Activated CD8-positive, alpha-beta memory T cell treated with anti-CD3 and anti-CD28 coated beads for 1 hour (primary cell): ENCODE measurements around the gene SLC25A21.

ENCODE experiments used
- DNase-seq, 2 donors: peaks; one replicate each; pipeline ENCODE4 v3.0.0-alpha.2; 2020; ENCODE audit warnings: low read depth in 1 of 2; ENCODE audit errors: extremely low read depth in 1 of 2

Gene SLC25A21

GRCh38 chr14:36949371-36949770 lies 223.0 kb downstream of the SLC25A21 start:
- no peak for DNase-seq

DNA sequence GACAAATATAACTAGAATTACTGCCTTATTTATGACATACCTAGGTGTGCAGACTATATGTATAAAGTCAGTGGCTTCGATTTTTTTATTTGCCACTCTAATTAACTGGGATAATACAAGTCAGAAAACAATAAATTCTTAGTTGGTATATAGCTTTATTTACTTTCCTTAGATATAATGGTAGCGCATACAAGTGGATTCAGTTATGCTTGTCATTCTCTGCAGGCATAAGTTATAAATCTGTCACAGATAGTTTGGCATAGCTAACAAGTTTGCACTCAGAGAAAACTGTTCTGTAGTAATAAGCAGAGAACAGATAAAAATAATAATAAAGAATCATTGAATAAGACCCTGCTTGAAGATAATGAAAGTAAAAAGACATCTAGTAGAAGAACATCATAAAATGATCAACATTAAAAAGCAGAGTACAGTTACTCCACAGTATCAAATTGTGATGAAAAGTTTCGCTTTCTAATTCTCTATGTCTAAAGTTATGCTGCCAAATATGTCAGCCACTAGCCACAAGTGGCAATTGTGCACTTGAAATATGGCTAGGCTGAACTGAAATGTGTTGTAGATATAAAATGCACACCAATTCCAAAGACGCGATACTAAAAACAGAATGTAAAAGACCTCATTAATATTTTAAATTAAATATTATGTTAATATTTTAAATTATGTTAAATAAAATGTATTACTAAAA lies 224.1 kb downstream of the SLC25A21 start:
- DNase-seq: no peak

- no peak for DNase-seq
Measured at GRCh38 chr14:36947362-36947761, 225.0 kb downstream of the SLC25A21 start.

- DNase-seq: no peak
Measured at GRCh38 chr14:36946872-36947271, 225.5 kb downstream of the SLC25A21 start.

- no peak for DNase-seq
Measured at GRCh38 chr14:36944307-36945010, 227.9 kb downstream of the SLC25A21 start.

DNA sequence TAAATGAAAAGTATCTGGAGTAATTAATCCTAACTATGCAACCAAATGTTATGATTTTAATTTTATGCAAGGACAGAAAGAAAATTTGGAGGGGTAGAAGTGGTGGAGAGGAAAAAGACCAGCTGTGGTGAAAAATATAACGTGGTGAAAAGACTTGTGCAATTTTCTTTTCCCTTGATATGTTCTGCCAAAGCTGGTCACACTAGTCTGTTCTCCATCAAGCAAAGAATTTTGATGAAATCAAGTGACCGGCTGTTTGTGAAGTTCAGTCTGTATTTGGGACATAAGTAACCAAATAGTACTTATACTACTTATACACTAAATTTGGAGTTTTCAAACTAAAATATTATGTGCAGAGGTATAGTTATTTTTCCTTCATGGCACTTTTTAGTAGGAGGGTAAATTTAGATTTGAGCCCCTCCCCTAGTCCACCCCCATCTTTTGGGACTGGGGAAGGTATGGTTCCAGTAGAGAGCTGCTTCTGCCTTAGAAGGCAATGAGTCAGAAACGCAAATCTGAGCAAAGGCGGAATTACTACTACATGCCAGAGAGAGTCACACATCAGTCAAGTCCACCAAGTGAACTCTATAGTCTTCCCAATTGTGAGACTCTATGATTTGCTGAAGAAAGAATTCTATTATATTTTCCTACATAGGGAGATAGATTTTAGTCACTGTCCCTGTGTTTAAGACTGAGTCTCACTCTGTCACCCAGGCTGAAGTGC lies 229.7 kb downstream of the SLC25A21 start:
- DNase-seq: no peak

- DNase-seq: peak in 1 of 2 donors; percentile 16
Measured at GRCh38 chr14:36941783-36942521, 230.5 kb downstream of the SLC25A21 start.

DNA sequence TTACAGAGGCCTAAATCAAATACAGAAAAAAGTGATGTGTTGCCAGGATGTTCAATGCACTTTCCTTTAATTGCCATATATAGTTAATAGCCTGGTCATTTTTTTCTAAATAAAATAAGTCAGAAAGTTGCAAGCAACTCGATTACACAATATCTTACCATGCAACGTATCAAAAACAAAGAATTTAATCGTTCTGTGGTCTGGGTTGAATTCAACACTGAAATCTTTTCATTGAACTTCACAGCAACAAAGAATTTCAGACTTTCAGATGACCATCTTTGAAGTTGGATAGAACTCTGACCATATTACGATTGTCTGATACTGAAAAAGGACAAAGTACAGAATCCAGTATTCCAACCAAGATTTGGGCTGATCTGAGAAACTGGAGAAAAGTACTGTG lies 231.9 kb downstream of the SLC25A21 start:
- no peak for DNase-seq

GRCh38 chr14:36939265-36939664 lies 233.1 kb downstream of the SLC25A21 start:
- DNase-seq: no peak

- DNase-seq: no peak
Measured at GRCh38 chr14:36938678-36939077, 233.7 kb downstream of the SLC25A21 start.

GRCh38 chr14:36935976-36936678 lies 236.3 kb downstream of the SLC25A21 start:
- no peak for DNase-seq

DNA sequence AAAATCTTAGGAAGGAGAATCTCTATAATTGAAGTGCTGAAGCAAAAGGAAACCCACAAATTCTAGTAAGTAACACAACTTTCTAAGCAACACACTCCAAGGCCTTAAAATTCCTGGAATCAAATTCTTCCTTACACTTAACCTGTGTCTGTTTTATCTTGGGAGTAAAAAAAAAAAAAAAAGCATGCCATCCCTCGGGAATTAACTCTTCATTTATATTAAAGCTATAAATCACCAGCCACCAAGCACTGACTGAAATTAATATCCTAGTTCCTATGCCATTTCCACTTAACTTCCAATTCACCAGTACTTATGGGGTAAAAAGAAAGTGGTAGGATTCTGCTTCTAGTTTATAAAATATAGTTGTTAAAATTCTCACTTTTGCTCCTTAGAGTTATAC lies 238.1 kb downstream of the SLC25A21 start:
- DNase-seq: no peak

- DNase-seq: no peak
Measured at GRCh38 chr14:36931791-36932190, 240.6 kb downstream of the SLC25A21 start.

- no peak for DNase-seq
Measured at GRCh38 chr14:36928432-36928831, 244.0 kb downstream of the SLC25A21 start.

- DNase-seq: no peak
Measured at GRCh38 chr14:36925094-36925493, 247.3 kb downstream of the SLC25A21 start.

- no peak for DNase-seq
Measured at GRCh38 chr14:36916668-36917067, 255.7 kb downstream of the SLC25A21 start.

- DNase-seq: no peak
Measured at GRCh38 chr14:36915081-36915480, 257.3 kb downstream of the SLC25A21 start.

DNA sequence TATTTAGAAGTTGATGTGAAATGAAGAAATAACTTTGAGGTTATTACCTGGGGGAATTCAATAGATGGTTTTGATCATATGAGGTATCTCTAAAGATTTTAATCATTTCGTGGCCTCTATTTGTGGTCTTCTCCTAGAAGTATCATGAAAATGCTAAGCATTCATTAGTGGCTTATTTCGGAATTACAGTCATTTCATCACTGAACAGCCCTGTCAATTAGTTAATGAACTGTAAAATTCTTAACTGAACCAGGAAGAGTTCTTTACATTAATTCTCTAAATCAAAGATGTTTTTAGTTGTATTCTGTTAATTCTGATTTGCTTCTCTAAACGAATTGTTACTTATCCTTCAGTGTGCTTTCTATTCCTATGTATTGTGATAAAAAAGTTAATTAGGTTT lies 261.8 kb downstream of the SLC25A21 start:
- DNase-seq: no peak

GRCh38 chr14:36905272-36905888 lies 267.0 kb downstream of the SLC25A21 start:
- DNase-seq: no peak

- DNase-seq: no peak
Measured at GRCh38 chr14:36901861-36902260, 270.5 kb downstream of the SLC25A21 start.
